RWPE2 (cell line): ENCODE data around the gene MYD88.

Experiments
- ATAC-seq: fragments of 200-7000 bp; cut with Tn5 transposase; 3 replicates; pipeline ENCODE4 v1.9.1; 2021; ENCODE audit warnings: low read depth
- DNase-seq: peaks from one replicate; pipeline ENCODE4 v3.0.0-alpha.2; 2020; ENCODE audit warnings: low spot score
- H3K27ac ChIP-seq: fragments of 450-650 bp; 2 replicates; pipeline ENCODE4 v1.5.1; 2017; ENCODE audit warnings: mild to moderate bottlenecking; ENCODE audit not compliant: poor library complexity, severe bottlenecking
- H3K27me3 ChIP-seq: fragments of 250-450 bp; sonication (Bioruptor Pico); 2 replicates; pipeline ENCODE4 v1.5.1; 2021; ENCODE audit warnings: mild to moderate bottlenecking, moderate library complexity; ENCODE audit not compliant: insufficient read depth, poor library complexity, severe bottlenecking
- H3K36me3 ChIP-seq: fragments of 250-450 bp; sonication (Bioruptor Pico); 2 replicates; pipeline ENCODE4 v1.5.1; 2020; ENCODE audit warnings: low read depth, mild to moderate bottlenecking, moderate library complexity
- H3K4me1 ChIP-seq: fragments of 250-450 bp; sonication (Bioruptor Pico); 2 replicates; pipeline ENCODE4 v1.5.1; 2021; ENCODE audit warnings: mild to moderate bottlenecking, moderate library complexity; ENCODE audit not compliant: insufficient read depth, poor library complexity, severe bottlenecking
- H3K4me3 ChIP-seq: fragments of 250-450 bp; sonication (Bioruptor Pico); 2 replicates; pipeline ENCODE4 v1.5.1; 2021; ENCODE audit warnings: mild to moderate bottlenecking, moderate library complexity; ENCODE audit not compliant: severe bottlenecking
- H3K9me3 ChIP-seq: fragments of 250-450 bp; sonication (Bioruptor Pico); 2 replicates; pipeline ENCODE4 v1.5.1; 2021; ENCODE audit warnings: mild to moderate bottlenecking, moderate library complexity; ENCODE audit not compliant: severe bottlenecking
- CTCF ChIP-seq: fragments of 450-650 bp; IDR thresholded peaks from one replicate; pipeline ENCODE4 v1.5.1; 2017; ENCODE audit warnings: mild to moderate bottlenecking, moderate library complexity; ENCODE audit not compliant: poor library complexity, severe bottlenecking

Gene MYD88

GRCh38 chr3:38108649-38109579 lies 29.5 kb upstream of the MYD88 start:
- Histone ChIP-seq H3K4me1 (no peaks in the 10 kb centered on the region), H3K4me3 (no peak overlapping the region), H3K27ac (no peak overlapping the region), H3K9me3 (peaks cover 12% of the 10 kb centered on the region), H3K36me3 (no peaks in the 10 kb centered on the region), H3K27me3 (no peaks in the 10 kb centered on the region)
- DNase-seq, result no peak
- ATAC-seq, result no peak
- no peak for TF ChIP-seq CTCF

- ATAC-seq (no peak), DNase-seq (no peak)
- no peak overlapping the region for H3K4me3 ChIP-seq
- H3K9me3 ChIP-seq, result peaks cover 12% of the 10 kb centered on the region
- H3K4me1 ChIP-seq, result no peaks in the 10 kb centered on the region
- TF ChIP-seq CTCF, result no peak
- no peaks in the 10 kb centered on the region for H3K36me3 ChIP-seq
- H3K27me3 ChIP-seq, result no peaks in the 10 kb centered on the region
- H3K27ac ChIP-seq, result no peak overlapping the region
Observed at GRCh38 chr3:38109580-38110313, 28.7 kb upstream of the MYD88 start.

GRCh38 chr3:38110314-38111050 lies 28.0 kb upstream of the MYD88 start:
- no peaks in the 10 kb centered on the region for H3K27me3 ChIP-seq
- DNase-seq, result no peak
- no peak for TF ChIP-seq CTCF
- H3K4me3 ChIP-seq, result no peak overlapping the region
- peaks cover 8% of the 10 kb centered on the region for H3K9me3 ChIP-seq
- ATAC-seq, result no peak
- H3K27ac ChIP-seq, result no peak overlapping the region
- no peaks in the 10 kb centered on the region for H3K36me3 ChIP-seq
- no peaks in the 10 kb centered on the region for H3K4me1 ChIP-seq

GRCh38 chr3:38111201-38111600 lies 27.3 kb upstream of the MYD88 start:
- no peak for DNase-seq
- Histone ChIP-seq H3K36me3 (no peaks in the 10 kb centered on the region), H3K4me3 (no peak overlapping the region), H3K27me3 (no peaks in the 10 kb centered on the region), H3K9me3 (peaks cover under 1% of the 10 kb centered on the region), H3K27ac (no peak overlapping the region), H3K4me1 (no peaks in the 10 kb centered on the region)
- no peak for ATAC-seq
- TF ChIP-seq CTCF, result no peak
